ENCODE data around the gene RPS27L. TPM values are rescaled to one million over a fixed set of nuclear protein-coding genes. Genes with fewer than 3 reads are reported as not detected.

Gene RPS27L
- total and polyA plus RNA-seq, 3 experiments from 2014 or later: 193 to 221 (median 214) TPM

DNA sequence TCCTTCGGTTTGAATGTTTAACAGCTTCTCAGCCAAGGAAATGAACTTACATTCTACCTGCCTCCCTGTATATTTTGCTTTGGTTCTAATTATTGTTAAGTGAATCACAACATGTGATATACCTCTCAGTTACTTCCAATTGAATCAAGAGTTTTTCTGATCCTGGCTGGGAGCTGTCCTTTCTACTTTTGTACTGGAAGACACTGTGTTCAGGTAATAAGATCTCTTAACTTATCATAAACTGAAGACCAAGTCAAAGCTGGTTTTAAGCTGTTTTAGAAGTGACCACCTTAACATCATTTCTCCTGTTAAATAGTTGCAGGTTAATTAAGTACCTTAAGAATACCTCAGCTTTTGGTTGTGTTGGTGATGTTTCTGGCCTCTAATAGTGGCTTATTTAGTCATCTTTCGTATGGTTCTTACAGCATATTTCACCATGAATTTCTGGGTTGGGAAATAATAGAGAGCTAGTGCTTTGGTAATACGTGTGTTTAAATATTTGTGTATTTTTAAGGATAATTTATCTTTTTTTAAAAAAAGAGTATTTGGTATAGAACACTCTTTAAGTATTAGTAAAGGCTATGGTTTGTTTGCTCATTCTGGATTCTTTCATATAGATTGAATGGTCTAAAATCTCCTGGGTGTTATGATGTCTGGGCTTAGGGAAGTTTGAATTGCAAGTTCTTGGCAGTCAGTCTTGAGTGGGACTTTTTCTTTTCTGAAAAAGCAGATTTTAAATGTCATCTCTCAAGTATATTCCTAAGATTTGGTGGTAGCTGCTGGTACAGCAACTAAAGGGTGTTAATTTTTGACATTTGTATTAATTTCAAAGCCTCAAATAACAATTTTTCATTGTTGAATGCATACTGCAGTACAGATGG lies 33.7 kb upstream of the RPS27L start:
- no peaks in the 10 kb centered on the region for H3K9me3 Mint-ChIP-seq

GRCh38 chr15:63189941-63190768 lies 32.9 kb upstream of the RPS27L start:
- ChIA-PET POLR2A (interaction anchor here (1.8 to 2.3 kb wide), 3 partner anchors 13 to 72 kb away, joined by 7 to 20 read pairs (median 17); partner anchors contain the start of gene RPS27L), CTCF (interaction anchor here (0.7 to 4.9 kb wide), 3 partner anchors 14 to 101 kb away, joined by 3 to 30 read pairs (median 4); no protein-coding TSS in a partner anchor)
- Mint-ChIP-seq H3K27ac (peak overlapping the region; percentile 81 to 99 (median 96)), H3K9me3 (no peaks in the 10 kb centered on the region), H3K27me3 (no peaks in the 10 kb centered on the region), H3K36me3 (peaks cover 0 to 13% (median 2%) of the 10 kb centered on the region in 3 donors), H3K4me3 (peak overlapping the region; percentile 94 to 100 (median 96)), H3K4me1 (peaks cover 57 to 66% (median 61%) of the 10 kb centered on the region in 3 donors)
- no peaks in the 10 kb centered on the region for H3K36me3 ChIP-seq (ENCODE audit: insufficient read depth, low read length)
- H3K27ac ChIP-seq (ENCODE audit: low read depth, low read length): peak overlapping the region; percentile 75
- H3K4me3 ChIP-seq (ENCODE audit: low read length): peak overlapping the region; percentile 84
- no peak for DNase-seq
- no peaks in the 10 kb centered on the region for H3K27me3 ChIP-seq (ENCODE audit: insufficient read depth, low read length, poor library complexity, severe bottlenecking)
- peaks cover 53% of the 10 kb centered on the region for H3K4me1 ChIP-seq (ENCODE audit: insufficient read depth, low read length)
- H3K9me3 ChIP-seq (ENCODE audit: low read length): no peaks in the 10 kb centered on the region

More for the DNA sequence above, 33.7 kb upstream of the RPS27L start:
- H3K4me3 Mint-ChIP-seq: peak overlapping the region; percentile 94 to 100 (median 96)
- peaks cover 62% of the 10 kb centered on the region for H3K4me1 ChIP-seq (ENCODE audit: insufficient read depth, low read length)
- H3K27me3 ChIP-seq (ENCODE audit: insufficient read depth, low read length, poor library complexity, severe bottlenecking): no peaks in the 10 kb centered on the region
- CTCF ChIA-PET: interaction anchor here (0.7 to 4.9 kb wide), 10 partner anchors 13 to 143 kb away, joined by 3 to 30 read pairs (median 4); partner anchors contain the start of gene RPS27L
- POLR2A ChIA-PET: interaction anchor here (0.6 to 2.3 kb wide), 10 partner anchors 12 to 313 kb away, joined by 3 to 20 read pairs (median 6); partner anchors contain the start of genes APH1B, RPS27L and USP3
- DNase-seq: no peak
- H3K27me3 Mint-ChIP-seq: no peaks in the 10 kb centered on the region
- peak overlapping the region; percentile 75 for H3K27ac ChIP-seq (ENCODE audit: low read depth, low read length)
- H3K36me3 Mint-ChIP-seq: peaks cover 0 to 13% (median 2%) of the 10 kb centered on the region in 3 donors
- H3K4me3 ChIP-seq (ENCODE audit: low read length): peak overlapping the region; percentile 84
- H3K27ac Mint-ChIP-seq: peak overlapping the region; percentile 81 to 99 (median 96)
- H3K9me3 ChIP-seq (ENCODE audit: low read length): no peaks in the 10 kb centered on the region
- H3K36me3 ChIP-seq (ENCODE audit: insufficient read depth, low read length): no peaks in the 10 kb centered on the region
- peaks cover 66 to 75% (median 70%) of the 10 kb centered on the region in 3 donors for H3K4me1 Mint-ChIP-seq

DNA sequence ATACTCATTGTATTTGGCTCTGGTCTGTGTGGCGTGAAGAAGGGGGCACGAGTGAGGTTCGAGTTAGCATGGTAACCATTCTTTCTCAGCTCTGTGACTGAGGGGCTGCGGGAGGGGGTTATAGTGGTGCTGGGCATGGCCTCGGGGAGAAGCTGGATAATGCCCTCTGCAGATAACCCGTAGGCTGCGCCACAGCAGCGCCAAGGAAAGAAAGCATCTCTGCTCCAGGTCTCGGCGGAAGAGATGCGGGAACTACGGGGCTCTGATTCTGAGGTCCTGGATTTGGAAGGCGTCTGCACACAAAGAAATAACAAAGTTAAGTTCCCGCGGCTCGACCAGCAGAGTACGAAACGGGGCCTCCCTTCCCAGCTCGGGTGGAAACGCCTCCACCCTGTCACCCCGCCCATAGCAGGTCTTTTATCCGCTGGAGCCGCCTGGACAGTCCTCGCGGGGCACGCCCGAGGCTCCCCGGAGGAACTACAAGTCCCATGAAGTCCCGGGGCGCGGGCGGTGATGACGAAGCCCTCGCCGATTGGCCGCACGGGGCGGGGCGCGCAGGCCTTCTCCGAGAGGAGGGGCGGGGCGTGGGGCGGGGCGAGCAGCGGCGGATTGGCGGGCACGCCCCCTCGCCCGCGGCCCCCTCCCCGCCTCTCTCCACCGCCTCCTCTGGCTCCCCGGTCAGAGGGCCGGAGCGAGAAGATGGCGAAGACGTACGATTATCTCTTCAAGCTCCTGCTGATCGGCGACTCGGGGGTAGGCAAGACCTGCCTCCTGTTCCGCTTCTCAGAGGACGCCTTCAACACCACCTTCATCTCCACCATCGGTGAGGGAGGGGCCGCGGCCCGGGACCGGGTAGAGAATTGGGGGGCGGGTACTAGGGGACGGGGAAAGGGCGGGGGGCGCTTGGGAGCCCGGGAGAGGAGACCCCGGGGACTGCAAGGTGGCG lies 31.9 kb upstream of the RPS27L start, which contains the start of gene RAB8B:
Gene RAB8B (plus strand): TSS at position 681 of the 946 bp plus-strand sequence. CDS start 19 bp downstream, at position 700.
- CTCF ChIA-PET: interaction anchor here (0.8 kb wide), 2 partner anchors 16 to 39 kb away, joined by 3 to 5 read pairs; no protein-coding TSS in a partner anchor
- POLR2A ChIA-PET: interaction anchor here (1.9 kb wide), 1 partner anchor 32 kb away, joined by 7 read pairs; the partner anchor contains the start of gene RPS27L
- H3K4me3 ChIP-seq (ENCODE audit: low read length): peak within 1 kb of the TSS; percentile 84

GRCh38 chr15:63188247-63188925 lies 31.1 kb upstream of the RPS27L start:
- Histone ChIP-seq H3K9me3 (ENCODE audit: low read length) (no peaks in the 10 kb centered on the region), H3K27me3 (ENCODE audit: insufficient read depth, low read length, poor library complexity, severe bottlenecking) (no peaks in the 10 kb centered on the region), H3K36me3 (ENCODE audit: insufficient read depth, low read length) (no peaks in the 10 kb centered on the region), H3K27ac (ENCODE audit: low read depth, low read length) (peak overlapping the region; percentile 75), H3K4me1 (ENCODE audit: insufficient read depth, low read length) (peaks cover 36% of the 10 kb centered on the region), H3K4me3 (ENCODE audit: low read length) (peak overlapping the region; percentile 84)
- peaks cover 43 to 49% (median 45%) of the 10 kb centered on the region in 3 donors for H3K4me1 Mint-ChIP-seq
- no peaks in the 10 kb centered on the region for H3K9me3 Mint-ChIP-seq
- no peaks in the 10 kb centered on the region for H3K27me3 Mint-ChIP-seq
- POLR2A ChIA-PET: interaction anchor here (0.6 to 1.9 kb wide), 4 partner anchors 14 to 522 kb away, joined by 3 to 7 read pairs (median 4); partner anchors contain the start of gene RPS27L
- H3K4me3 Mint-ChIP-seq: peak overlapping the region; percentile 94 to 100 (median 96)
- no peak for DNase-seq
- peak overlapping the region; percentile 81 to 97 (median 94) for H3K27ac Mint-ChIP-seq
- H3K36me3 Mint-ChIP-seq: peaks cover 0 to 13% (median 2%) of the 10 kb centered on the region in 3 donors
- CTCF ChIA-PET: interaction anchor here (0.8 to 1.8 kb wide), 3 partner anchors 15 to 40 kb away, joined by 3 to 5 read pairs (median 5); partner anchors contain the start of gene RPS27L

More for the DNA sequence above, 31.9 kb upstream of the RPS27L start, which contains the start of gene RAB8B:
- no peaks in the 10 kb centered on the region for H3K27me3 ChIP-seq (ENCODE audit: insufficient read depth, low read length, poor library complexity, severe bottlenecking)
- H3K4me1 Mint-ChIP-seq: peaks cover 49 to 57% (median 52%) of the 10 kb centered on the region in 3 donors
- H3K4me3 Mint-ChIP-seq: peak within 1 kb of the TSS; percentile 94 to 100 (median 96)
- peak within 1 kb of the TSS; percentile 81 to 99 (median 97) for H3K27ac Mint-ChIP-seq
- H3K4me1 ChIP-seq (ENCODE audit: insufficient read depth, low read length): peaks cover 44% of the 10 kb centered on the region
- peak within 1 kb of the TSS; percentile 75 for H3K27ac ChIP-seq (ENCODE audit: low read depth, low read length)
- H3K36me3 ChIP-seq (ENCODE audit: insufficient read depth, low read length): no peaks in the 10 kb centered on the region
- no peaks in the 10 kb centered on the region for H3K9me3 Mint-ChIP-seq
- H3K27me3 Mint-ChIP-seq: no peaks in the 10 kb centered on the region
- no peaks in the 10 kb centered on the region for H3K9me3 ChIP-seq (ENCODE audit: low read length)
- H3K36me3 Mint-ChIP-seq: peaks cover 0 to 13% (median 2%) of the 10 kb centered on the region in 3 donors
- peak; percentile 92 to 99 (median 97) for DNase-seq

DNA sequence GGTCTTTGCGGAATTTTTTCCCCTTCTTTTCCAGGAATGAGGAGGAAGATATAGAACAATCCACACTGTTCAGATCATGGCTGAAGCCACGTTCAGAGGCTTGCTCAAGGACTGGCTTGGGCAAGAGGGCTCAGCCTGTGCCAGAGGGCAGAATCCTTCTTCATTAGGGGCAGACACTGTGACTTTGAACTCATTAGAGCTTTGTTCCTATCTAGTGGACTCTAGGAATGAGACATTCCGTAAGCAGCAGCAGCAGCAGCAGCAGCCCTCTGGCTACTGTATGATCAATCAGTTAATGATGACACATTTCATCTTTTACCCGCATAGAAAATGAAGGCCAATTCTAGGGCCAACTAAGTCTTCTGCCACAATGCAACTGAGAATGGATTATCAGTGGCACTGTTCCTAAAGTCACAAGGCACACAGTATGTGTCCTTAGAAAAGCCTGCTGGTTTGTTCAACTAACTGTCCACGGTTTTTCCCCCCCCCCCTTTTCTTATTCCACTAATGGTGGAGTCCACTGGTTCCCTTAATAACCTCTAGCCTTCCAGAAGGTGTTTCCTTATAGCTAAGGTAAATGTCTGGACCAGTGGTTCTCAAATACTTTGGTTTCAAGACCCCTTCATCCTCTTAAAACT lies 30.4 kb upstream of the RPS27L start:
- Histone ChIP-seq H3K27me3 (ENCODE audit: insufficient read depth, low read length, poor library complexity, severe bottlenecking) (no peaks in the 10 kb centered on the region), H3K4me3 (ENCODE audit: low read length) (no peak overlapping the region), H3K9me3 (ENCODE audit: low read length) (no peaks in the 10 kb centered on the region), H3K27ac (ENCODE audit: low read depth, low read length) (no peak overlapping the region), H3K4me1 (ENCODE audit: insufficient read depth, low read length) (peaks cover 30% of the 10 kb centered on the region), H3K36me3 (ENCODE audit: insufficient read depth, low read length) (no peaks in the 10 kb centered on the region)
- H3K4me3 Mint-ChIP-seq: peak overlapping the region in 6 of 7 donors; percentile 94 to 100 (median 97)
- peak overlapping the region in 3 of 8 donors; percentile 12 to 96 (median 88) for H3K27ac Mint-ChIP-seq
- H3K9me3 Mint-ChIP-seq: no peaks in the 10 kb centered on the region
- H3K36me3 Mint-ChIP-seq: peaks cover 0 to 13% (median 2%) of the 10 kb centered on the region in 3 donors
- ChIA-PET CTCF (interaction anchor here (1.8 kb wide), 1 partner anchor 30 kb away, joined by 5 read pairs; the partner anchor contains the start of gene RPS27L), POLR2A (interaction anchor here (0.6 to 1.9 kb wide), 4 partner anchors 13 to 522 kb away, joined by 3 to 7 read pairs (median 4); partner anchors contain the start of gene RPS27L)
- no peak for DNase-seq
- H3K4me1 Mint-ChIP-seq: peaks cover 37 to 42% (median 38%) of the 10 kb centered on the region in 3 donors
- no peaks in the 10 kb centered on the region for H3K27me3 Mint-ChIP-seq

DNA sequence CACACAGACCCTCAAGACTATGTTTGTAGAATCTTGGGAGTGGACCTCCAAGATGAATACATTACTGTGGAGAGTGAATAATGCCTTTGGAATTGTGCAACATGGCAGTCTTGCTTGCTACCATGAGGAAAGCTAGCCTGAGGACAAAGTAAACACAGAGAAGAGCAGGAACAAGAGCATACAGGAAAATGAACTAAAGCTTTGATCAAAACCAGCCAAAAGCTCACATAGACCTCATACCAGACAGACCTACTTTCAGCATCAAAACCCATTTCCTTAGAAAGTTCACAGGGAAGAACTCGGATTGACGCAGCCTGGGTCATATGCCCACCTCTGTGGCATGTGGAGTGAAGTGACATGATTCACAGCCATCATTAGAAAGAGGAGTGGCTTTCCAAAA lies 28.8 kb upstream of the RPS27L start:
- H3K9me3 Mint-ChIP-seq: no peaks in the 10 kb centered on the region
- H3K27me3 Mint-ChIP-seq: no peaks in the 10 kb centered on the region
- no peaks in the 10 kb centered on the region for H3K9me3 ChIP-seq (ENCODE audit: low read length)
- H3K27me3 ChIP-seq (ENCODE audit: insufficient read depth, low read length, poor library complexity, severe bottlenecking): no peaks in the 10 kb centered on the region
- CTCF ChIA-PET: interaction anchor here (1.0 to 1.3 kb wide), 2 partner anchors 11 to 18 kb away, joined by 4 read pairs; no protein-coding TSS in a partner anchor
- POLR2A ChIA-PET: no interaction called here
- DNase-seq: no peak
- H3K4me3 Mint-ChIP-seq: peak overlapping the region in 1 of 7 donors; percentile 35
- H3K27ac ChIP-seq (ENCODE audit: low read depth, low read length): no peak overlapping the region
- H3K4me3 ChIP-seq (ENCODE audit: low read length): no peak overlapping the region
- H3K4me1 ChIP-seq (ENCODE audit: insufficient read depth, low read length): peaks cover 15% of the 10 kb centered on the region
- H3K36me3 Mint-ChIP-seq: peaks cover 0 to 13% (median 2%) of the 10 kb centered on the region in 3 donors
- no peak overlapping the region for H3K27ac Mint-ChIP-seq
- no peaks in the 10 kb centered on the region for H3K36me3 ChIP-seq (ENCODE audit: insufficient read depth, low read length)
- peaks cover 22 to 26% (median 22%) of the 10 kb centered on the region in 3 donors for H3K4me1 Mint-ChIP-seq

Measured in CD8-positive, alpha-beta memory T cell (primary cell).